ENCODE data around the gene LCP2.
A peak's percentile ranks its signal among the peaks of the same experiment; 100 is the strongest.

Gene LCP2

DNA sequence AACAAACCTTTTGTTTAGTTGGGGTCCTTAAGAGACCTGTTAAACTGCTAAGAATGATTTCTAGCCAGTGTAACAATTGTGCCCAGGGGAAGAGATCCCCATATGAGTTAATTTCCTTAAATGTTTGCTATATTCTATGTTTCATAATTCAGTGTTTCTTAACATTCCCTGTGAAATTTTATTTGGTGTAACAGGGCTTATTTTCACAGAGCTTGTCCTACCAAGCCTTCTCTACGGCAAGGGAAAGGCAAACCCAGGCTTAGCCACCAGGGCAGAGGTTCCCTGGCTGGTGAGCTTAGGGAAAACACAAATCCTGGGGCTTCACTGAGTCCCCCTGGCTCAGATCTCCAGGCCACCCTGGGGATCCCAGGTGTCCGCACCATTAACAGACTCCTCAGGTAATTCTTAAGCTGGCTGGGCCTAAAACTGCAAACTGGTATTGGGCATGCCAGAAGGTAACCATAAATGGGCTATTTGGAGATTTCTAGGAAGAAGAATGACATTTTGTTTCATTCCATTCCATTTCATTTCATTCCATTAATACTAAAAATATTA is 17.0 kb upstream of the LCP2 start:
- no peak for DNase-seq

DNA sequence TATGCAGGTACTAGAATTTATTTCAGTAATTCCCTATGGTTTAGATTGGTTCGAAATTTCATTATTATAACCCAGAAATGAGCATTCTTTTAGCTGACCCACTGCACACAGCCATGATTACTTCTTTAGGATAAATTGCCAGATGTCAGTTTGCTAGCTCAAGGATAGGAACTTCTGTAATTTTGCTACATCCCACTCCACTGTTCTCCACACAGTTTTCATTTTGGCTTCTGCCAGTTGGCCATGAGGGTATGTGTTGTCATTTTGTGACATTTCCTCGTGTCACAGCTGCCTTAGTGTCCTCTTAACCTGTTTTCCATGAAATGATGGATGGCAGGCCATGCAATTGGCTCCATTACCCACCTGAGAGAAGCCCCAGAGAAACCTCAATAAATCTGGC is 16.2 kb upstream of the LCP2 start:
- no peak for DNase-seq

DNA sequence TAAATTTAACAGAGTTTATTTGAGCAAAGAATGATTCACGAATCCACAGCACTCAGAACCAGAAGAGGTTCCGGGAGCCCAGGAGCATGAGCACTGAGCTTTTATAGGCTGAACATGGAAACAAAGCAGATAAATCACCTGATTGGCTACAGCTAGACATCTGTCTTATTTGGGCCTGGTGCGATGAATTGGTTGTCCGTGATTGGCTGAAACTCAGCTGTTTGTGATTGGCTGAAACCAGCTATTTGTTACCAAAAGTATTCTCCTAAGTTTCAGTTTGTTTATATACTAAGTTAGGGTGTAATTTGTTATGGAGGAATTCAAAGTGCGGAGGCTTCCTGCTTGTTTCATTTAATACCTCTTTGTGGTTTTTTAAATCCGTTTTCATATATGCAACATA is 15.8 kb upstream of the LCP2 start:
- peak; percentile 79 for DNase-seq

DNA sequence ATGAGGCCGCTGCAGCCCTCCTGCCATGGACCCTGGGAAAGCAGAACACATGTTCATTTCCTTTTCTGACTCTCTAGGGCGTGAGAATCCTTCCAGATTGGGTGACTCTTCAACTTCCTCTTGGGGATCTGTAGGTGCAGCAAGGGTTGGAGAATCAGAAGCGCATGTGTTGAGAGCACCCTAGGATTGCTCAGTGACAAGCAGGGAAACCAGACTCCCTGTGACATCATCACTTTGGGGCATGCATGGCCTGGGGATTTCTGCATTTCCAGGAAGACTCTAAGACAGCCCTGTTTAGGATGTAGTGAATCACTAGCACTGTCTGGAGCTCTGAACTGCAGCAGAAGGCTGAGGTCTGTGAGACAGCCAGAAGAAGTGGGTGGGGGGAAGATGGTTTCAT is 15.1 kb upstream of the LCP2 start:
- peak; percentile 83 for DNase-seq

DNA sequence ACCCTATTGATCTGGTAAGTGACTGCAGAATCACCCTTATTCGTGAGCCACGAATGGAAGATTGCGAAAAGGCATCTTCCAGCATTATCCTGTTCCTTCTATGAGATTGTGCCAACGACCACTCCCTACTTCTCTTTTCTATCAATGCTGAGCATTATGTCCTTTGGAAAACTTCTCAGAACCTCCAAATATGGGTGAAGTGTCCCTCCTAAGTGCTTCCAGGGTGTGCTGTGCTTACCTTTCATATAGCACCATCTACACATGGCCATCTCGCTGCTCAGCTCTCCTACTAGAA is 14.7 kb upstream of the LCP2 start:
- no peak for DNase-seq

DNA sequence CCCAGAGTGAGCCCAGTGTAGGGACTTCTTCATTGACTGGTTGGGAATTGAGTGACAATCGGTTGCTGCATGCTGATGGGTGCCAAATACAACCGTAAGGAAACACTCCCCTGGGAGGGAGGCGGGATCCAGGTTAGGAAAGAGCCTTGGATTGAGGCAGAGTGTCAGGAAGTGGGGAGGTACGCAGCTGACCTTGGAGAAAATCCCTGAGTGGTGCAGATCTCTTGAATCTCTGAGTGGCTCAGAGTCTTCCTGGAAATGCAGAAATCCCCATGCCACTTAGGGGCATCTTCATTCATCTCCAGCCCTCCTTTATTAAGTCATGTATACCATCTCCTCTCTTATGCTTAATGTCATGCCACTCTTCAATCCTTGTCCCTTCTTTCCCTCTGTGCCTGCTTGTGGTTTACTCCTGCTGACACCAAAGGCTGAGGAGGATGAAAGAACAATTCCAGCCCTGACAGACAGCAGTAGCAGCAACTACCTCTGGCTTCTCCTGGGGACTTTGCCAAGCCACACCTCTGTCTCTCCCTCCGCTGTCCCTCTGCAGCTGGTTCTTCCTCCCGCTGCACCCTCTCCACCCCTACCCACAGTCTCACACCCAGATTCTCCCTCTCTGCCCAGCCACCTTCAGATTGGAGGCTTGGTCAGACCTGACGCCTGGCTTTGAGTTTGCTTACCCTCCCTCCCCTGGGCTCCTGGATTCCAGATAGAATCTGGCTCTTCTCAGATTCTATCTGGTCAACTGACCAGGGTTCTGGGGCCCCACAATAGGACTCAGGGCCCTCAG is 14.1 kb upstream of the LCP2 start:
- DNase-seq: no peak

DNA sequence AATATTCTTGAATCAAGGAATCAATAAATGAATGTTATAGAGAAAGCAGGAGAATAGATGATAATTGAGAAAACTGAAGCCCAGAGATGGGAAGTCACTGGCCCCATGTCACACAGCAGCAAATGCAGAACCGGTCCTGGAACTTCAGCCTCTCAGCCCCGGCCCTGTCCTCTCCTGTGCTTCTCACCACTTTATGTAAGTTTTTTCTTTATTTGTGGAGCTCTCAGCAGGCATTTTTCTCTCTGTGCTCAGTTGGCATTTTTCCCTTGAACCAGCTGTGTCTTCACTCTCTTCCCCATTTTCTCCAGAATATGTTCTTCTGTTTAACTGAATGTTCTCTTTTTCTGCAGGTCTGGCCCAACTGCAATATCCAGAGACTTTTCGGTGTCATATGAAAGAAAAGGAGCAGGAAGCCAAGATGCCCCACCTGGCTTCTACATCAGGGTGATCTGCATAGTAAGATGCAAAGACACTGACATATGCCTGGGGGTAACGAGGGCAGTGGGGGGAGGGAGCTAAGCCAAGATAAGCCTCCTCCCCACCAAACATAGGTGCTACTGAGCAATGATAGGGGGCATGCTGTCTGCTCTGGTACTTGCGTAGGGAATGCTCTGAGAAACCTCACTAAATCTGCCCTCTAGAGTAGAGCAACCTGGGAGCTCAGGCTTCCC is 12.8 kb upstream of the LCP2 start:
- DNase-seq: no peak

DNA sequence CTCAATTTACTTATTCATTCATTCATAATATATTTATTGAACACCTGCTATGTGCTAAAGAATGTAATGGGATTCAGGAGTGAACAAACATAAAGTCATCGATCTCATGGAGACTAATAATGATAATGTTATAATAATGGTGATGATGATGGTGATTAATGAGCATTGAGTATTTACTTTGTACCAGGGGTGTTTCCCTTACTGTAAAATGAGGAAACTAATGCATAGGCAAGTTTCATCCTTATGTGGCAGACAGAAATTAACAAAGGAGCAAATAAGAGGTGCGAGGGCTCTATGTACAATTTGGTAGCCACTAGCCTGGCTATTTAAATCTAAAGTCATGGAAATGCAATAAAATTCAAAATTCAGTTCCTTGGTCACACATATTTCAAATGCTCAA is 11.1 kb upstream of the LCP2 start:
- DNase-seq: no peak

DNA sequence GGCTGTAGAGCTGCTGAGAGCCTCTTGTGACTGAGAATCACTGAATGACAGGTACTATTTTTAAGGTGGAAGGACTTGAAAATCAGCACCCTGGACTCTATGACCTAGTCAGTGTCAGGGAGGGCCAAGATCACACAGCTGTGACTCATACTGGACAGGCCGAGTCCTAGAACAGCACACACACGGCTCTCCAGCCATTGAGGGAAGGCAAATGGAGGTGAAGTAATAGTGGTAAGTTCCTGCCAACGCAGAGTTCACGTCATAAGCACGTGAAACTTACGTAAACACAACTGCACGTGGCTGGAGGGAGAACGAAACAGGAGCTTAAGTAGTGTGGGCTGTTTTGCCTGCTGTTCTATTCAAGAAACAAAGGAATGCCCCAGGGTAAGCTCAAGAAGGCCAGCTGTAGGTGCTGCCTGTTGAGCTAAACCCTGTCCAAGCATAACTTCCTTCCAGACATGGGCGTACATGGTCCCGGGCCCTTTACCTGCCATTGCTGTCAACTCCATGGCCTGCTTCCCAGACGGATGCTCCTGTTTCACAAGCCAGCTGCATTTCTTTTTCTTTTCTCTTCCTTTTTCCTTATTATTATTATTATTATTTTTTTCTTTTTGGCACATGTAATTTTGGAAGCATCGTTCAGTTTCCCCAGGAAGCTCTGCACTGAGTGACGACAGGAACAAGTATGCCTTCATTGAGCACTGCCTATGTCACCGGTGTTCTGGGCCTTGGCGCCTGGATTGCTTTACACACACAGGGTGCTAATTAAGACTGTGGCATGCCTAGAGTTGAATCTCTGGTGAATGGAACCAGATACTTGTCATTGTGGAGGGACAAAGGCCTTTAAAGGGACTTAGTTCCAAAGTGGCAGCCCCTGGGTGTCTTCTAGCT is 10.2 kb upstream of the LCP2 start:
- DNase-seq: no peak

DNA sequence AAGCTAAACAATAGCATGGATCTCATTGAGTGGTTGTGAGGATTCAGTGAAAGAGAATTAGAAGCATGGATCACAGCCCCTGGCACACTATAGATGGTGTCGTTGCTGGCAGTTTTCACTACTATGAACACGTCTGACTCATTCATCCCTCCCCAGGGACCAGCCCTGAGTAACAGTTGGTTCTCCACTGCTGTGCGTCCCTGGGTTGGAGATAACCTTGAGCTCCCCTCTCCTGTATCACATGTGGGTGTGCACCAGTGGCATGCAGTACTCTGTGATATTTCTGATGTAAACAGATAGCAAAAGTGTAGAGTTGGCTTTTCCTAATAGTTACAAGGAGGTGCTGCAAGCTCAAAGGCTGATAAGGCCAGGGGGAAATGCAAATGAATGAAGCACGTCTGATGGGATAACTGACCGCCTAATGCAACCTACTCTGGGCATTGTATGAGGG is 8.8 kb upstream of the LCP2 start:
- DNase-seq: no peak

DNA sequence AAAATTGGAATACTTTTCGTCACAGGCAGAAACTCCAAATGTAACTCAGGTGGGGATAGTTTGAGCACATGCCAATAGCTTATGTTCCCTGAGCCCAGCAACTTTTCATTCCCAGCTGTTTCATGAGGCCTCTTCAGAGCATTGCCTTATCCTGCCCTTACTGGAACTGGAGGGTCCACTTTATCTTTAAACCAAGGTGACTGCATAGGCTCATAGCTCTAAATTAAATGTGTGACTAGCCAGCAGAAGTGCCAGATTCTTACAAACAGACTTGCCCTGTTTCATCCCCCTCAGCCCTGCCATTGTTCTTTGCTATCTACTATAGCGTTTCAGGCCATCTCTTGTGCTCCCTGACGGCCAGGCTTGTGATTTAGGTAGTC is 8.1 kb upstream of the LCP2 start:
- DNase-seq: no peak

DNA sequence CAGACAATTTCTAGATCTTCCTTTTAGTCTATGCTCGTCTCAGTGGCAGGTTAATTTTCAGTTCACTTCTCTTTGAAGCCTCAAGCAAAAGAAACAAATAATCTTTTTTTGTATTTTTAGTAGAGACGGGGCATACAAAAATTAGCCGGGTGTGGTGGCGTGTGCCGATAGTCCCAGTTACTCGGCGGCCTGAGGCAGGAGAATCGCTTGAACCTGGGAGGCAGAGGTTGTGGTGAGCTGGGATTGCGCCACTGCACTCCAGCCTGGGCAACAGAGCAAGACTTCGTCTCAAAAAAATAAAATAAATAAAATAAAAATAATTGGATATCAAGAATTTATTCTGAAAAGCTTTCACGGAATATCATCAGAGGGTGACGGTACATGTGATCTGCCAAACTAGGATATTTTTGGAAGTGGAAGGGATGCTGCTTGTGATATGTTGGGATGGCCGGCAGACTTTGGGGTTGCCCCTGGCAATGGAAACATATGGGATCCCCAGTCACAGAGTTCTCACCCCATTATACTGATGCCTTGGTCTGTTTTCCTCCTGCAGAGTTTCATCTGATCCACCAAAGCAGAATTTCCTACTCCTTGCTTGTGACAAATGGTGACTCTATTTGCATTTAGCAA is 7.6 kb upstream of the LCP2 start:
- DNase-seq: no peak

DNA sequence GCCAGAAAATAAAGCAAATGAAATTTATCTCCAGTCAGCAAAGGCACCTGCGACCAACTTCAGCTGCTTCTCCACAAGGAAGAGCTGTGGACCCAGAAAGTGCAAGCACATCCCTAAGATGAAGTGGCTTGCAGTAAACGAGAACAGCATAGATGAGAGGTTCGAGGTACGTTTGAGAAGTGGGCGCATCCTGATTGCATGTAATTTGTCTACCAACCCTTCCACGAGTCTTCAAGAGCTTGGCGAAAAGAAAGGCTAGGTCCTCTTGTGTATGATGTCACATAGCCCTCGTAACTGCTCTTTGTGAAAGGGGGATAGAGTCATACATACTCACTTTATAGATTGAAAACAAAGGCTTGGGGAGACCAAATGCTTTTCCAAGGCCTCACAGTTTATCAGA is 6.0 kb upstream of the LCP2 start:
- DNase-seq: no peak

DNA sequence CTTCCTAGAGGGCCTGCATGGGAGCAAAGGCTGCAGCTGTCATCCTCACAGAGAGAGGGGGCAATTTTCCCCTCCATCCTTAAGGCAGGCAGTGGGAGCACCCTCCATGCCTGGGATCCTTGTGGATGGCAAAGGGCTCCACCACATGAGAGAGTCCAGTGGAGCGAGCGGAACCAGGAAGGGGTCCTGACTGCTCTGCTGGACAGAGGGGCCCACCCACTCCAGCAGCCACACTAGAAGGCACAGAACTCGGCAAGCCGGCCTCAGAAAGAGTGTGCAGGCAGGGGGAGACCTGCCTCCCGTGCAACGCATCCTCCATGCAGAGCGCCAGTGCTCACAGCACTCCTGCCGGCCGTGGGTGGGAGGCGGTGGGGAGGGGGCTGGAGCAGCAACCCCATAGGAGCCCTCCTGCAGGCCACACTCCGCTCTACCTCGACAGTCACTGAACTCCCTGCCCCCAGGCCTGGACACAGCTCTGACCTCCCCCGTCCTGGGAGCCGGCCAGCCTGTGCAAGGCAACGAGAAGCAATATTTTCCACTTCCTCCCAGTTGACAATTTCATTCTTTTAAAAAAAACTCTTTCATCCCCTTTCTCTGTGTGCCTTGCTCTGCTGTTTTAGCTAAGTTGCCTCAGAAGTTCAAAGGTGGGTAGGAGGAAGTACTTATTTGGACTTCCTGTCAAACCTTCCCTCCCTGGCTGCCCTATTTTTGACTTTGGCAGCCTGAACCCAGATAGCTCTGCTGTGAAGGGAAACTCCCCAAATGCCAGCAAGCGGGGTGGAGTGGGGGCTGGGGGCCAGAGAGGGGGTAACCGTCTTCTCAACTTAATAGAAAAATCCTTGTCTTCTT is 5.3 kb upstream of the LCP2 start:
- peak; percentile 93 for DNase-seq

DNA sequence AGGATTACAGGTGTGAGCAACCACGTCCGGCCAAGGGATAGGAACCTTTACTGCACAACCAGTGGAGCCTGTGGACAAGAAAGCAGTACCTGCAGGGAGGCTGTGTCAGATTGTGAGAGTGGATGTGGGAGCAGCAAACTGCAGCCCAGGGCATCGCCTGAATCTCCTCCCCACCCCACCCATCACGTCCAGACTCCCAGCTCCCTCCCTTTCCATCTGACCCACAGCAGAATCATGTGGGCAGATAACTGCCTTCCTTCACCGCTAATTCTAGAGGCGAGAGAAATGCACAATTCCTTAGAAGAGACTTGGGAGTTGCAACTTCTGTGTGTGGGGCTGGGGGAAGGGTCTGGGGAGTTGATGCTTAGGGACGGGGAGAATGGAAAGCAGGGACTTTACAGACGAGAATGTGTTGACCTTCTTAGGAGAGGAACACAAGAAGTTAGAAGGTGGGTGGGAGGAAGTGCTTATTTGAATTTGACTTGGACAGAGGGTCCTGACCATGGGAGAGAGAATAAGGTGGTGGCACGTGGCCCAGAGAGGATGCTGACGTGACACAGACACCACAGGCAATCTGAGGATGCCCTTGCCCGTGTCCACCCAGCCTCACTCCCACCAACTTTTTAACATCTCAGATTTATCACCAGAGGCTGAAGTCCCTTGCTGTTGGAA is 4.5 kb upstream of the LCP2 start:
- DNase-seq: no peak

DNA sequence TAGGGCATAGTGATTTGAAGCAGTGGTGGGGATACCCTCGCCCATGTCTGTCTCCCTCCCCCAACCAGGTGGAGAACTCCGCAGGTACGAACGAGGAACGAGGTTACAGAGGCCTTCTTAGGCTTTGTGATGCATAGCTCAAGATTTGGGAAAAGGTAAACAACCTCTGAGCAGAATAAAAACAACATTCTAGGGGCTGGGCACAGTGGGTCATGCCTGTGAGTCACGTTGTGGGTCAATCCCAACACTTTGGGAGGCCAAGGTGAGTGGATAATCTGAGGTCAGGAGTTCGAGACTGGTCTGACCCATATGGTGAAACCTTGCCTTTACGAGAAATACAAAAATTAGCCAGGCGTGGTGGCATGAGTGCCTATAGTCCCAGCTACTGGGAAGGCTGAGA is 3.6 kb upstream of the LCP2 start:
- no peak for DNase-seq

DNA sequence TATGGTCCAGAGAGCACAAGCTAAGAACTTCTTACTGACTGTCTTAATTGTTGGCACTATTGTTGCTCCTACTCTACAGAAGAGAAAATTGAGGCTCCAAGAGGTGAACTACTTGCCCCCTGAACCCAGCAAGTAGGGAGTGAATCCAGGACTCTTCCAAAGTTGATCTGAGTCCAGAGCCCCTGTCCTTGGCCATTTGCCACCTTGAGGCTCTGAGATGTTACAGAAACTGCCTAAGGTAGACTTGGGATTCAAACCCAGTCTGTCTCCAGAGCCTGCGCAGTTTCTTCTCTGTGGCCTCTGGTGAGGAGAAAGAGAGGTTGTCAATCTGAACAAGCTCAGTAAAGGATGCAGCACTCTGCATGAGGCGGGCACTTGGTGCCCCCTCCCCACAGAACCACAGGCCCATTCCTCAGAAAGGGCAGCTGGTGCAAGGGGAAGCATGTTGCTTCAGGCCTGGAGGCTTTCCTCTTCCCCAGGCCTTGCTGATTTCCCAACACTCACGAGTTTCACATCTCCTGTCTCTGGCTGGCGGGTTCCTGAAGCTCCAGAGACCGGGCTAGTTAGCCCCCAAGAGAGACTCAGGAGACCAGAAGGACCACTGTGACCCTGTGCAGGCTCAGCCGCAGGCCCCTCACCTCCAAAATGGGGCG is 2.9 kb upstream of the LCP2 start:
- no peak for DNase-seq

DNA sequence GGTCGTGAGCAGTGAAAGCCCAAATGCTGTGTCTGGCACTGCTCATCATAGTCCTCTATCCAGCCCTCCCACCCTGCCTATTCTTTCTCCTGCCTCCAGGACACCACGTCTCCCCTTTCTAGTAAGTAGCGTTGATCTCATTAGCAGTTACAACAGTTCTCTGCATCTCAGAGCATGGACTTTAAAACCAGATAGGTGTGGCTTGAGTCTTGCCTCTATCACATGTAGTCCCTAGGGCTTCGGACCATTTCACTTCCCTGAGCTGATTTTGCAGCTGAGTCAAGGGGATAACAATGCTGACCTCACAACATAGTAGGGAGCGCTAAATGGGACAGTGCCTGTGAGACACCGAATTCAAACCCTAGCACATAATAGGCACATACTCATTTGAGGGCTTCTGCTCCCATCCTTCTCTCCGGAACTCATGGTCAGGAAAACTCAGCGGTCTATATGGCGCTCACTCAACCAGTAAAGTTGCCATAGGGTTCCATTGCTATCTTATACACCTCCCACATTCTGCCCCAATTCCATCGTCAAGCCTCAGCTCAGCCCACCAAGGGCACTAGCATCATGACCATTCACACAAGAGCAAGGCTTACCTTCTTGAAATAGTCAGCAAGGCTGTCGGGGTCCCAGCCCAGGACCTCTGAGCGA is 515 bp downstream of the LCP2 start:
- DNase-seq: peak; percentile 35

DNA sequence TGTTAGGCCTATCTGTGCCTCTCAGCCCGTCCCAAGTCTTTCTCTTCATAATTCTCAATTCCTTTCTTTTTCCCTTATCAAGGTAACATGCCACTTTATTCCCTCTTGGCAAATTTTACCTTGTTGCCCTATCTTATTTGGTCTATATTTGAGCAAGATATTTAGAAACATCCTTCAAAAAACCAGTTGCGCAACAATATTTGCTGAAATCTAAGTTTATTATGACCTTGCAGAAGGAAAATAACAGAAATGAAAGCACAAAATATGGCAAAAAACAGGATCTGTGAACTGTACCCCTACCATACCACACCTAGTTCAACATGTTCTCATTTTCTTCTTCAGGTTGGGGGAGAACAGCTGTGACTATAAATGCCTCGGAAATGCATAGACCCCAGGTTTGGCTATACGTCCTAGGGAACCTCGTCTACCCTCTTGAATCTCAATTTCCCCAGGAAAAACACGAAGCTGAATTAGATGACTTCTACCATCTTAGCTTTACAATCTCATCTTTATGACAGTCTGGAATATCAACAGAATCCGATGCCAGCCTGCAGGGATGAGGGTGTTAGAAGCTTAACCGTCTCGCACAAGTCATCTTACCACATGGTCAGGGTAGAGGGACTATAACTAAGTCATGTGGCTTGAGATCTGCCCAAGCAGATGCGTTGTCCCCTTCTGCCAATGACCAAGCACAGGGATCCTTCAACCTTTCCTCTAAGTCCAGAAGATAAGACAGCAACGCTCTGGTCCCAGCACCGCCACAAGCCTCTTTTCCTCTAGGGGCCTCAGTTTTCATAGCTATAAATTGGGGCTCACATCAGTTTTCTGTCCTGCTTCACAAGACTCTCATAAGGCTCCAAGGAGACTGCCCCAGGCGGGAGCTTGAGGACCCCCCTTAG is 1.3 kb downstream of the LCP2 start:
- no peak for DNase-seq
